HG03135 (cell line): Measurements from ENCODE around the gene GNL2.
"Not testable (repeated sequence)": the region's sequence is repeated elsewhere in the genome, so short reads cannot be mapped to it uniquely, and the experiment has no call there.

Experiments
- ATAC-seq: cut with Tn5 transposase; IDR thresholded peaks from one replicate; pipeline ENCODE4 v1.9.1; 2021; ENCODE audit warnings: mild to moderate bottlenecking, moderate library complexity; ENCODE audit not compliant: unreplicated experiment

GNL2 gene

DNA sequence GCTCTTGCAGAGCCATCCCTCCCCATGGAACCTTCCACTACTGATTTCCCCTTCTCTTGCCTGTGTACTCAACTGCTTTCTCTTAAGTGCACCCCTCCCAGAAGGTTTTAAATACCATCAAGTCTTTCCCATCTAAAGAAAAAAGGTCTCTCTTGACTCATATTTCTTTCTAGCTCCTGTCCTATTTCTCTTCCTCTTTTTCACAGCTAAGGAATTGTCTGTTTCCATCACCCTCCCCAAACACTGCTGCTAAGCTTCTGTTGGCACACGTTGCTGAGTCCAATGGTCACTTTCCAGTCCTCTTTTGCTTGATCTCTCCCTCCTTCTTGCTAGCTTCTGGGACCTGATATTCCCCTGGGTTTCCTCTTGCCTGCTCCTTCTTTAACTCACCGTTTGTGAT, 13.3 kb upstream of the GNL2 start:
- no peak for ATAC-seq

GRCh38 chr1:37606481-37607263, 10.9 kb upstream of the GNL2 start:
- no peak for ATAC-seq

GRCh38 chr1:37605806-37606474, 10.2 kb upstream of the GNL2 start:
- no peak for ATAC-seq

- ATAC-seq: no peak
These were observed 9.4 kb upstream of the GNL2 start for GRCh38 chr1:37605061-37605650.

- ATAC-seq: no peak
These were observed 7.3 kb upstream of the GNL2 start for GRCh38 chr1:37602750-37603694.

DNA sequence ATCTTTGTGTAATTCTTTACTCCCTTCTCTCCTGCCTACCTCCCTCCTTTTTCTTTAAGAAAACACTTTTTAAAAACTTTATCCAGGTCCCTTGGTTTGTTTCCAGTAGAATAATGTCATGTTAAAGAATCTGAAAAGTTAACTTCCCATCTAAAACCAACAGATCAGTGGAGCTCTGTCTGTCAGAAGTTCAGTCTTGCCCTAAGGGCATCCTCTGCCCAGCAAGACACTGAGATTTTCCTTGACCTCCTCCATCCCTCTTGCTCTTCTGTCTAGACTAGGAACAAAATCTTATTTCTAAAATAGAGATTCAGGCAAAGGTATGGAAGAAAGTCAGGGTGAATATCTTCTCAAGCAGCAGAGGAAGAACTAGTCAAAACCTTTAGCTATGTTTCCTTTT, 5.7 kb upstream of the GNL2 start:
- no peak for ATAC-seq

- no peak for ATAC-seq
These were observed 4.2 kb upstream of the GNL2 start for GRCh38 chr1:37599940-37600339.

DNA sequence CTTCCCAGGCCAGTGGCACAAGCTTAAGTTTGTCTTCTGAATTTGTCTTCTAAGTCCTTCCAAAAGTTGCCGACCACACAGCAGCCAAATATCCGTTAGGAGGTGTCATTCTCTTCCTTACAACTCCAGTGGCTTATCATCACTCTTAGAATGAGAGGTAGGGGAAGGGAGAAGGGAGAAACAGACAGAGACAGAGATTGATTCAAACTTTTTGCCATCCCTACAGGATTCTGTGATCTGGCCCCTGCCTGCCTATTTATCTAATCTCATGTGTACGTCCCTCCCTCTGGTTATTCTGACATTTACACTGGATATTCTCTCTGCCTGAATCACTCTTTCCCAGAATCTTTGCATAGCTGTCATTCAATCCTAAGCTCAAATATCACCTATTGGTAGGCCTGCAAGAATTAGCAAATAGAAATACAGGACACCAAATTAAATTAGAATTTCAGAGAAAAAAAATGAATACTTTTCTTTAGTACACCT, 488 bp upstream of the GNL2 start:
- ATAC-seq: no peak

DNA sequence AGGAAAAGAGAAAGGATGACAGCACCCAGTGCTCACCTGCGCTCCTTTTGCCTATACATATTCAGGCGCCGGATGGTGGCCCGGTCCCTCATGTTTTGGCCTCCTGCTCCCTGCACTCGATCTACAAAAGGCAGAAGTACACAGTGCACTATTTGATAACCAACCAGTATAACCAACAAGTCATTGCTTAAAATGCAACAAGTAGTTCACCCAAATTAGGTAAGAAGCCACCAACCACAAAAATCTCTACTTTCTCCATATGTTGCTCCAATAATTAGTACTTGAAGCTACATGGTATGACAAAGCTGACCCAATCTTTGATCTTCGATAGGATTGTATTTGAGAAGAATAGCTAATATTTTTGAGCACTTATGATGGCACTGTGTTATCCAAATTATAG, 2.0 kb downstream of the GNL2 start:
- no peak for ATAC-seq

- ATAC-seq: no peak
These were observed 6.8 kb downstream of the GNL2 start for GRCh38 chr1:37588939-37589338.

- not testable (repeated sequence) for ATAC-seq
These were observed 11.2 kb downstream of the GNL2 start for GRCh38 chr1:37584544-37584943.

GRCh38 chr1:37575692-37576091, 20.0 kb downstream of the GNL2 start:
- ATAC-seq: no peak

DNA sequence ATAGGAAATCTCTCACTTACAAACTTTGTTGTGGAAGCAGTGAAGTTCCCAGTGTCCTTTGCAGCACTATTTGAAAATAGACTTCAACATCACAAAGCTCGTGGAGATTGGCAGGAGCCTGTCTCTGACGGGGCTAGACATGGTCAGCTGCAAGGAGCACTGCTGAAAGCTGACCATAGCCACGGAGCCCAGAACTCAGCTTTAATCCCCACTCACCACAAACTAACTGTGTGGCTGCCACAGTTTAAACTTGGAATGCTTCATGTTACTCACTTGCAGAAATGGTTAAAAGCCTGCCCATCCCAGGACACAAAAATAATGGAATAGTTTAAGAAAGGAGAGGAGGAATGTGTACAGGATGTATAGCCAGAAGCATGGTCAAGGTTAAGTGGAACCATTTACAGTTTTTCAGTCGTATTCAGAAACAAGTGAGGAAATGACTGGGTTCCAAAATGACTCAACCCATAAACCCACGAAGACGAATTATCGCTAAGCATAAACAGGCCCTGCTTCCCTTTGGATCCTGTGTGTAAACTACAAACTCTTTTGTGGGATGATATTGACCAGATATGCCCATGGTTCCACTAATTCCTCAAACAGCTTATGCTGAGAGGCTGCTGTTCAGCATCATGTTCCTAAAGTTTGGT, 20.8 kb downstream of the GNL2 start:
- ATAC-seq: no peak

DNA sequence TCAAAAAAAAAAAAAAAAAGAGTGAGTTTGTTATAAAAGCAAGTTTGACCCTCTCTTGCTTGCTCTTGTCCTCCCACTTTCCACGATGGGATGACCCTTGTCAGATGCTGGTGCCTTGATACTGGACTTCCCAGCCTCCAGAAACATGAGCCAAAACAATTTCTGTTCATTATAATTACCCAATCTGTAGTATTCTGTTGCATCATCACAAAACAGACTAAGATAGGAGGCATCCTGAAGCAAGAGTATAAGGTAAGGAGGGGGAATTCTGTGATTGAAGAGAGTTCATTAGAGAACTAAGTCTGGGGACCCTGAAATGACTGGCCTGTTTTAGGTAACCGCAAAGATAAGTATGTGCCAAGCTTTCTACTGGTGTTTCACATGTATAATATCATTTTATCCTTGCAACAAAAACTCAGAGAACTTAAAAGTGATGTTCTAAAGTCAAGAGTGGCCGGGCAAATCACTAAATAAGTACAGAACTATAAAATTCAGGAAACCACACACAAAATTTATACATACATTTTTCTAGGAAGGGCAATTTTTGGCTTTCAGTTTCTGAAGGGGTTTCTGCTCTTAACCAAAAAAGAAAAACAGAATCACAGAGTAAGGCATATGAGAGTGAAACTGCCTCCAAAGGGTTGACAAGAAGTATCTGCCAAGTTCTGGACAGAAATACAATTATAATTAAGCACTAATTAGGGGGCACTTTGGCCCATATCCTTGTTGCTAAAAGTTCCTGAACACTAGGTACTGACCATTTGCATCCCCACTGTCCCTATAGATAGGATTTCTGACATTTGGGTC, 25.0 kb downstream of the GNL2 start:
- no peak for ATAC-seq

DNA sequence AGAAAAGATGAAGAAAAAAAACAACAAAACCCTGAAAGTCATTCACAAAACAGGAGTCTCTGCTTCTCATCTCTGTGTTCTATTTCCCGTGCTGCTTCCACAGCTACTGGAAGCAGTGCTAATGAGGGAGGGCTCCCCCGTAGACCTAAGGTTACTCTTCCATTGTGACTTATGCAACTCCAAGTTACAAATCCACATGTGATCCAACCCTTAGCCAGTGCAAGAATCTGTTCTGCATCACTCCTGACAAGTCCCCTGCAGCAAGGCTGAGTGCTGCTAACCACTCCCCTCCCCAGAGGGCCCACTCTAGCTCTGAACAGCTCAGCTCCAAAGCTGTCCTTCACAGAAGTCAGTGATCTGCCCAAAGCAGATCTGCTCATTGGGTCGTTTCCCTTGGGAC, 28.7 kb downstream of the GNL2 start:
- no peak for ATAC-seq

DNA sequence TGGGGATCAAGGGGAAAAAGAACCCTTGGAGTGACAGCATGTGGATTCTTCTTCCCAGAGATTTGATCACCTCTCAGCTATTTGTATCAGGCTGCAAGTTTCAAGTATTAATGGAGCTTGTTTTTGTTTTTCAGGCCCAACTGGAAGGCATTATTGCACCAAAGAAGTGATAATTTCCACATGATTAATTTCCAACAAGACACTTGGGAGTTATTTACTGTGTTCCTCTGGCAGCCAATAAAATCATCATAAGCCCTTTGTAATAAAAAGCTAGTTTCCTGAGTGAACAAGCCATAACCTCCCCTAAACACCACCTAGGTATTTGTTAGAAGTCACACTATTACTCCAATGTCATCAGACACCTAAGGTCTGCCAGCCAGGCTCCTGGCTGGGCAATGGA, 30.8 kb downstream of the GNL2 start:
- no peak for ATAC-seq

- ATAC-seq: no peak
These were observed 32.8 kb downstream of the GNL2 start for GRCh38 chr1:37562984-37563383.

GRCh38 chr1:37561133-37562132, 34.3 kb downstream of the GNL2 start:
- no peak for ATAC-seq
